ENCODE measurements around the gene SAMD15.

DNA sequence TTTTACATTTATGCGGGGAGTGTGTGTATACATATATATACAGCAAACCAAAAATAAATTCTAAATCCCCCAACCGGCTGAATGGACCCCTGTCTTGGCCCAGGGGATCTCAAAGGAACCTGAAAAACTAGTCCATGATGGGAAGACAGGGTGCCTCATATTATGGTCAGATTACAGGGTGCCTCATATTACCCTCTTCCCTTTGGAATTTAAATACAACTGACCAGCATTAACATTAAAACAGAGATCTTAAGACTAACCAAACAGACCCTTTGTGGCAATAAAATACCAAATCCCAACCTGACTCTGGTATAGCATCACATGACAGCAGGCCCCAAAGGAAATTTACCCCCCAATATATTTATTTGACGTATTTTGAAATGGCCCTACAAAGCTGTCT is 39.3 kb upstream of the SAMD15 start:
- TF ChIP-seq POLR2AphosphoS5 (IDR thresholded peaks at IDR 0.05; ENCODE audit: low read depth, low read length): no peak
- no peak for TF ChIP-seq POLR2A (IDR thresholded peaks at IDR 0.05; ENCODE audit: low read depth, low read length)
- no peak for TF ChIP-seq TAF1 (IDR thresholded peaks at IDR 0.05; ENCODE audit: low read depth, low read length)
- TF ChIP-seq SPI1 (IDR thresholded peaks at IDR 0.05; ENCODE audit: low read depth, low read length): no peak
- no peak for TF ChIP-seq POU2F2 (IDR thresholded peaks at IDR 0.05; ENCODE audit: low read depth, low read length)

Data from GM12891 (cell line).